PC-3 (cell line): ENCODE data around the gene ZBTB7B.

Source experiments
- EZH2 ChIP-seq: fragments of 300-600 bp; sonication (generic); IDR thresholded peaks from one replicate; pipeline ENCODE4 v1.6.1; 2017; ENCODE audit warnings: antibody characterized with exemption, mild to moderate bottlenecking, low read length; ENCODE audit not compliant: unreplicated experiment
- EZH2phosphoT487 ChIP-seq: fragments of 300-600 bp; sonication (generic); IDR thresholded peaks from 2 replicates; pipeline ENCODE4 v1.6.1; 2018; ENCODE audit warnings: mild to moderate bottlenecking, antibody characterized with exemption, low read length, borderline replicate concordance
- TF ChIP-seq, protein P1 (sequence below): fragments of 300-600 bp; sonication (generic); conservative IDR thresholded peaks from 2 replicates; pipeline ENCODE4 v1.5.1; 2017; ENCODE audit warnings: antibody characterized with exemption, low read depth, mild to moderate bottlenecking, low read length

DNA sequence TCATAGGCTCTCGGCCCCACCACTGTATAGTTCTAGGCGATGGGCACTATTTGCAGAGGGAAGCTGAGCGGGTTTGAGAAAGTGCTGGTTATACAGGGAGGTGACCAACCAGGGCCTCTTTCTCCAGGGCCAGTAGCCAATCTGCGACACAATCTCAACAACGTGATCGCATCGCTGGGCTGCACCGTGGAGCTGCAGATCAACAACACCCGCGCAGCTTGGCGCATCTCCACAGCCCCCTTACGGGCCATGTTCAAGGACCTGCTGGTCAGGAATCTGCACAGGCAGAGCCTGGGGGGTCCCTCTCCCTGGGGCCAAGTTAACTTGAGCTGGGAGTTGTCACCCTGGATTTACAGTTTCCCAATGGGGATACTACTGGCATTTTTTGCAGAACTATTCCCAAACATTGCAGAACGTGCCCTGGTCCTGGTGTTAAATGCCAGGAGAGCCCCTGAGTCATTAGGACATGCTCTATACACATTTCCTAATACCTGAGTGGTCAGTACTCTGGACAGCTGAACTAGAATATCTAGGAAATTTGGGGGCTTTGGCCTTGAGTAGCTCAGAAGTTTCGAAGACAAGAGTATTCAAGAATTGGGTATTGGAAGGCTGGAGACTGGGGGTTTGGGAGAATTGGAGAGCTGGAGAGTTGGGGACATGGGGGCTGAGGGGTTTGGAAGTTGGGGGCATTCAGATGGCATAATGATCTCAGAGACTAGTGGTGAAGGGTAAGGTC is 37.9 kb downstream of the ZBTB7B start:
- TF ChIP-seq, protein P1, sequence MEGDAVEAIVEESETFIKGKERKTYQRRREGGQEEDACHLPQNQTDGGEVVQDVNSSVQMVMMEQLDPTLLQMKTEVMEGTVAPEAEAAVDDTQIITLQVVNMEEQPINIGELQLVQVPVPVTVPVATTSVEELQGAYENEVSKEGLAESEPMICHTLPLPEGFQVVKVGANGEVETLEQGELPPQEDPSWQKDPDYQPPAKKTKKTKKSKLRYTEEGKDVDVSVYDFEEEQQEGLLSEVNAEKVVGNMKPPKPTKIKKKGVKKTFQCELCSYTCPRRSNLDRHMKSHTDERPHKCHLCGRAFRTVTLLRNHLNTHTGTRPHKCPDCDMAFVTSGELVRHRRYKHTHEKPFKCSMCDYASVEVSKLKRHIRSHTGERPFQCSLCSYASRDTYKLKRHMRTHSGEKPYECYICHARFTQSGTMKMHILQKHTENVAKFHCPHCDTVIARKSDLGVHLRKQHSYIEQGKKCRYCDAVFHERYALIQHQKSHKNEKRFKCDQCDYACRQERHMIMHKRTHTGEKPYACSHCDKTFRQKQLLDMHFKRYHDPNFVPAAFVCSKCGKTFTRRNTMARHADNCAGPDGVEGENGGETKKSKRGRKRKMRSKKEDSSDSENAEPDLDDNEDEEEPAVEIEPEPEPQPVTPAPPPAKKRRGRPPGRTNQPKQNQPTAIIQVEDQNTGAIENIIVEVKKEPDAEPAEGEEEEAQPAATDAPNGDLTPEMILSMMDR = no peak
- TF ChIP-seq EZH2phosphoT487 = no peak
- TF ChIP-seq EZH2 = no peak
